GM12801 (cell line): Measurements from ENCODE around the gene GJC1.

Experiments used
- CTCF ChIP-seq: IDR thresholded peaks from one replicate; pipeline ENCODE4 v1.5.1; 2011; ENCODE audit warnings: control low read depth; ENCODE audit not compliant: insufficient read length; ENCODE audit errors: extremely low read depth

Gene GJC1

GRCh38 chr17:44854192-44854591, 24.1 kb upstream of the GJC1 start:
- no peak for TF ChIP-seq CTCF

- no peak for TF ChIP-seq CTCF
Observed at GRCh38 chr17:44850612-44851011, 20.5 kb upstream of the GJC1 start.

DNA sequence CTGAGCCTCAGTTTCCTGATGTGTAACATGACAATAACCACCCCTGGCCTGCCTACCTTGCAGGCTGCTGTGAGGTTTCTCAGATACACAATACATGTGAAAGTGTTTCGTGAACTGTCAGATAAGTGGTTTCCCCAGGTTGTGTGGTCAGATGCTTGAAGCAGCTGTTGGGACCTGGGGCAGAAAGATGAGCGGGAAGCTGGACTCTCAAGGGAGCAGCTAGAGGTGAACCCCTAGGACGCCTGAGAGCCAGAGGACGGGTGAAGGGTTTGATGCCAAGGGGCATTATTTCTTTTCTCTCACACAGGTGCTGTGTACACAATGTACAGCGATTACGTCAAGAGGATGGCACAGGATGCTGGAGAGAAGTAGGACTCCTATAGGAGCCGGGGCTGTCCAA, 19.9 kb upstream of the GJC1 start:
- TF ChIP-seq CTCF, result no peak

DNA sequence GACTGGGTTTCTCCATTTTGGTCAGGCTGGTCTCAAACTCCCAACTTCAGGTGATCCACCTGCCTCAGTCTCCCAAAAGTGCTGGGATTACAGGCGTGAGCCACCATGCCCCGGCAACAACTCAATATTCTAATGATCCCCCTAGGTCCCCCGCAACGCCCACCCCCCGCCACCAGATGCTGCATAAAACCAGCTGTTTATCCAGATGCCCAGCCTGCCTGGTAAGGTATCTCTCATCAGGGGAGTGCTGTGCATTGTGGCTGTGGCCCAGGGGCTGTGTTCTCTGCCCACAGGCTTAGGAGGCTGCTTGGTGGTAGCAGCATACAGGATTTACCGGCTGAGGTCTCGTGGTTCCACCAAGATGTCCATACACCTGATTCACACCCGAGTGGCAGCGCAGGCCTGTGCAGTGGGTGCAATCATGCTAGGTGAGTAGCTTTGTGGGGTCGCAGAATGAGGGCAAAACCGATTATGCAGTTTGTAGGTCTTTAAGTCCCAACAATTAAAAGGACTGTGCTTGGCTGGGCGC, 18.9 kb upstream of the GJC1 start:
- no peak for TF ChIP-seq CTCF

- TF ChIP-seq CTCF, result no peak
Observed at GRCh38 chr17:44848257-44848795, 18.2 kb upstream of the GJC1 start.

DNA sequence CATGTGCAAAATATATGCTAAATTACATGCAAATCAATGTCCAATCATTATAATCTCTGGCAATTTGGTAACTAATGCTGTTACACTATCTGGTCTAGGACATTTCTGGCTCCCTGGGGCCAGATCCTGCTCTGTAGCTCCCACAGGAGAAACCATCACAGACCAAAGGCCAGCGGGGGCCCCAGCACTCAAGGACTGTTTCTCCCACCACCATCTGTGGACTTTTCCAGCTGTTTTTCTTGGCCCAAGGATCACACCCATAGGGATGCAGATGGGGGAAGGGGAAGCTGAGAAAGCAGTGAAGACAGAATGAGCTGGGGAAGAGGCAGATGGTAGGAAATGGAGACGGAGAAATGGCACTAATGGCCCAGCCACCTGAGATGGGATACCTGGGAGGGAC, 17.5 kb upstream of the GJC1 start, which contains the start of gene HIGD1B:
TSS of gene HIGD1B (plus strand) at position 298 of the 400 bp plus-strand sequence. CDS start 270 bp downstream, outside the sequence.
- TF ChIP-seq CTCF, result no peak

GRCh38 chr17:44846206-44846605, 16.1 kb upstream of the GJC1 start:
- TF ChIP-seq CTCF, result no peak
